GM19351 (cell line): ENCODE measurements around the gene KRT39.

Experiments
- ATAC-seq: cut with Tn5 transposase; IDR thresholded peaks from one replicate; pipeline ENCODE4 v1.9.1; 2021; ENCODE audit warnings: mild to moderate bottlenecking, moderate library complexity; ENCODE audit not compliant: unreplicated experiment

KRT39 gene

DNA sequence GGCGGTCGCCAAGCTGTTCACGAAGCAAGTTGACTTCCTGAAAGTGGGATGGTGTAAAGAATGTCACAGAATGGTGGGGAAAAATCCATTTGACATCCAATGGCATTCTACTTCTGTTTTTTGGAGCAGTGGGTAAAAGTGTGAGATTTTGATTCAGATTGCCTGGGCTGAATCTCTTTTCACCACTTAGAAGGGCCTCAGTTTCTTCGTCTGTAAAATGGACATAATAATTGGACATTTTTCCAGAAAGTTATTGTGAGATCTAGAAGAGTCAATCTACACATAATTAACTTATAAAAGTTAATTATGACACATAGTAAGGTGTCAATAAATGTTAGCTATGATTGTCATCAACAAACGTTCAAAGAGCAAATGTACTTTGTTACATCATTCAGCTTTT, 14.4 kb upstream of the KRT39 start:
- ATAC-seq, result no peak

DNA sequence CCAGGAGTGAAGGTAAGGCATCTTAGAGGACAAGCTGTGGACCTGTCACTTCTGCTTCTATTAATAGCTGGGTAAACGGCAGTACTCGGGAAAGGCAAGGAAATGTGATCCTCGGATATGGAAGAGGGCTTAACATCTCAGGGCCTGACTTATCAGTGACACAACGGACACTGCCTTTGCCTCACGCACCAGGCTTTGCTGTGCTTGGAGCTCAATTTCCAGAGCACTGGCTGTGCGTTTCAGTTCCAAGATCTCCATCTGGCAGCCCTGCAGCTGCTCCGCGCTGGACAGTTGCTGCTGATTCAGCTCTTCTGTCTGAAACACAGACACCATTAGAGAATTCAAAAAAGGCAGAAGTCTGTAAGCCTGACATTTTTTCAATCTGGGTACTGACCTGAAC, 13.8 kb upstream of the KRT39 start:
- no peak for ATAC-seq

DNA sequence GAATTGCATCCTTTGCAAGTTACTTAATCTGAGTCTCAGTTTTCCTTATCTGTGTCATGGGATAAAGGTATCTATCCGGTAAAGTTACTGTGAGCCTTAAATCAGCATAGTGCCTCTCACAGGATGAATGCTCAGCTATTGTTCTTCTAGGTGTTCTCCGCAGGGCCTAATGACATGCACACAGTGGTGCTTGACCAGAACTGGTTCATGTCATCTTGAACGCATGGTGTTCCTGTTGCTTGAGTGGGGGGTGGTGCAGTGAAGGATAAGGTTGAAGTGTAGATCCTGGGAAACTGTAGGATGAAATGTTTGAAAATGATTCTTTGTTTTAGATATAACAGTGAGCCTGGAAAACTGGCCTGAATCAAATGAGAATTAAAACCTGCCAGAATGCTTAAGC, 13.4 kb upstream of the KRT39 start:
- ATAC-seq, result no peak

DNA sequence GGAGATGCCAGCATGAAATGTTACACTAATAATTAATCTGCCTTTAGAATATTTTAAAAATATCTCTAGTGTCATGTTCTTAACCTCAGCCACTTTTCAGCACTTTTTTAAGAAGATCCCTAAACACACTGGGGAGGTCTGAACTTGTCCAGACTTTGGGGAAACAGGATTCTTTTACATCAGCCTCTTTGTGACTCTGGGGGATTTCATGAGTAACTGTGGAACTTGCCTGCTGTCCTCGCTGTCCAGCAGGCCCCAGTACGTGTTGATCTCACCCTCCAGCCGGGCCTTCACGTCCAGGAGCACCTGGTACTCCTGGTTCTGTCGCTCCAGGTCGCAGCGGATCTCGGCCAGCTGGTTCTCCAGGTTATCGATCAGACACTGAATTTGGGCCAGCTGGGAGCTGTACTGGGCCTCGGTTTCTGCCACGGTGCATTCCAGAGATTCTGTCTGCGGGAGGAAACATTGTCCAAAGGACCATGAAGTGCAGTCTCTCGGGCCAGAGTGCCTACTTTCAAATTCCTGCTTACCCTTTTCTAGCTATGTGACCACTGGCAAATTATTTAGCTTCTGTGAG, 11.9 kb upstream of the KRT39 start:
- ATAC-seq, result no peak

DNA sequence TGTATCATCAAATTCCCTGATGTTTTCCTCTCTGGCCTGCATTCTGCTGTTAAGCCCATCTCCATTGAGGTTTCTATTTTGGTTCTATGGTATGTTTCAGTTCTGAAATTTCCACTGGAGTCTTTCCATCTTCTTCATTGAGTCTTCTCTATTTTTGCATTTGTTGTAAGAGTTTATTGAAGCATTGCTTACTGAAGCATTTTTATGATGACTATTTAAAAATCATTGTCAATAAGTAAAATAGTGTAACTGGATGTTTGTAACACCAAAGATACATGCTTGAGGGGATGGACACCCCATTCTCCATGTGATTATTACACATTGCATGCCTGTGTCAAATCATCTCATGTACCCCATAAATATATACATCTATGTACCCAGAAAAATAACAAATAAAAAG, 8.8 kb upstream of the KRT39 start:
- no peak for ATAC-seq

DNA sequence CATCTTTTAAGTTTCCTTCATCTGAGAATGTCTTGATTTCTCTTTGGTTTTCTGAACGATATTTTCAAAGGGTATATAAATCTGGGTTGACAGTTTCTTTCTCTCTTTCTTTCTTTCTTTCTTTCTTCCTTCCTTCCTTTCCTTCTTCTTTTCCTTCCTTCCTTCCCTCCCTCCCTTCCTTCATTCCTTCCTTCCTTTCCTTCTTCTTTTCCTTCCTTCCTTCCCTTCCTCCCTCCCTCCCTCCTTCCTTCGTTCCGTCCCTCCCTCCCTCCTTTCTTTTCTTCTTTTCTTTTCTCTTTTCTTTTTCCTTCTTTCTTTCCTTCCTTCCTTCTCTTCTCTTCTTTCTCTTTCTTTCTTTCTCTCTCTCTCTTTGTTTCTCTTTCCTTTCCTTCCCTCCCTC, 7.6 kb upstream of the KRT39 start:
- ATAC-seq, result no peak

DNA sequence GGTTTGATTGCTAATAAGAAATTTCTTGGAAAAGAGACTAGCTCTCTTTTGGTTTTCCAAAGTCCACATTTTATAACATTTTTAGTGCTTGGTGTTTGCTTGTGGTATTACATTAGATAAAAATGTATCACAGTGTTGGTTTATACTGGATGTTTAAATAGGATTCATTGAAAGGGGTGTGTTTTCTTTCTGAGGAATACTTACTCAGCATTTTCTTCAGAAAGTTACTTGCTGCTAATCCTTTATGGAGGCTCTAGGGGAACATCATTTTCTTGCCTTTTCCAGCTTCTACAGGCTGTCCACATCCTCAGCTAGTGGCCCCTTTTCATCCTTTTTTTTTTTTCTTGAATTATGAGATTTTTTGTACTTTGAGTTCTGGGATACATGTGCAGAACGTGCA, 834 bp upstream of the KRT39 start:
- ATAC-seq, result no peak

DNA sequence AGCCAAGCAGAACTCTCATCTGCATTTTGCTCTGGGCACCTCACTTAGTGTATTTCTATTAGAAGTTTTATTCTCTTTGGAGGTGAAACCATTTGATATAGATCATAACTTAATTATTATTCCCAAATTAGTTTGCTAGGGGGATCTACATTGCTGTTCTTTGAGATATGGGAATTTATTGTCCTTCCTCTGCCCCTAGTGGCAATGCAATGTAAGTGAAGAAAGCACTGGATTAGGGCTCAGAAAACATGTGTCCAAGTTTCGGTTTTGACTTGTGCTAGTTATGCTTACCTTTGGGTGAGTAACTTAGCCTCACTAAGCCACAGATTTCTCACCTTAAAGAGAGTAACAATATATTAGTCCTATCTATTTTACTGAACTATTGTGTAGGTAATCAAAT, 2.9 kb downstream of the KRT39 start:
- ATAC-seq, result no peak

DNA sequence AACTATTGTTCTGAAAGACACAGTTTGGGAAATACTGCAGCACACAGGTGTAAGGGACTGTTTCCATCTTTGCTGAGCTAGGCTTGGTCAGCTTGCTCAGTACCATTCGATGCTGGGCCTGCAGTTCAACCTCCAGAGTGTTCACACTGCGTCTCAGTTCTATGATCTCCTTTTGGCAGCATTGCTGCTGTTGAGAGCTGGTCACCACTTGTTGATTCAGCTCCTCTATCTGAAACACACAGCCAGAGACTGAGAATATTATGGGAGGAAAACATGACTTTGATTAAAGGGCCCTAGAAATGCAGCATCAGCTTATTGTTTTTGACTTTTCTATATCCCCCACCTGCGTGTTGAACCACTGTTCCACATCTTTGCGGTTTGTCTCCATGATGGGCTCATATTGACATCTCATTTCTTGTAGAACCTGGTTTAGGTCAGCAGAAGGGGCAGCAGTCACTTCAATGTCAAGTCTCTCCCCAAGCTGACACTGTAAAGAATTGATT, 4.6 kb downstream of the KRT39 start:
- no peak for ATAC-seq

DNA sequence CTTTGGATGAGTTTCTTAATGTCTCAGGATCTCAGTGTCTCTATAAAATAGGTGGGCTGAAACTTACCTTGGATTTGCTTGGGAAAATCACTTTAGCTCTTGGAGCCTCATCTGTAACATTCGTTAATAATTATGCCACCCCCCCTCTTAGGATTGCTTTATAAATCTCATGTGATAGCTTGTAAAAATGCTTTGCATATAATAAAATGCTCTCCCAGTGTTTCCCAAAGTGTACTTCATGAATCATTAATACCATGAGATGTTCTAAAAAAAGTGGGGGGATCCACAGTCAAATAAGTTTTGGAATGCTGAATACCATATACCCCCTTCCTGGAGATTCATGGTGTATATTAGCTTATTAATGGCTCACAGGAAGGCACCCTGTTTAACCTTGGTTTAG, 5.2 kb downstream of the KRT39 start:
- ATAC-seq, result no peak

DNA sequence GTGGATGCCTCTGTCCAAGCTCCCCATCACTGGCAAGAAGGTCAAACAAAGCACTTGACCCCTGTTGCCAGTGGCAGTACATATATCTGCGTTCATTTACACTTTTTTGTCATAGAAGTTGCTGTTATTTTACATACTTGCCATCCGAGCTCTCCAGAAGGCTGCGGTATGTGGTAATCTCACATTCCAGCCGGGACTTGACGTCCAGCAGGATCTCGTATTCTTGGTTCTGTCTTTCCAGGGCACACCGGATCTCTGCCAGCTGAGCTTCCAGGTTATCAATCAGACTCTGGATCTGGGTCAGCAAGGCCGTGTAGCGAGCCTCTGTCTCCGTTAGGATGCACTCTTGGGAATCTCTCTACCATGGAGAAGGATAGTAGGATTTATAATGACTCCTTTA, 6.6 kb downstream of the KRT39 start:
- ATAC-seq, result no peak

DNA sequence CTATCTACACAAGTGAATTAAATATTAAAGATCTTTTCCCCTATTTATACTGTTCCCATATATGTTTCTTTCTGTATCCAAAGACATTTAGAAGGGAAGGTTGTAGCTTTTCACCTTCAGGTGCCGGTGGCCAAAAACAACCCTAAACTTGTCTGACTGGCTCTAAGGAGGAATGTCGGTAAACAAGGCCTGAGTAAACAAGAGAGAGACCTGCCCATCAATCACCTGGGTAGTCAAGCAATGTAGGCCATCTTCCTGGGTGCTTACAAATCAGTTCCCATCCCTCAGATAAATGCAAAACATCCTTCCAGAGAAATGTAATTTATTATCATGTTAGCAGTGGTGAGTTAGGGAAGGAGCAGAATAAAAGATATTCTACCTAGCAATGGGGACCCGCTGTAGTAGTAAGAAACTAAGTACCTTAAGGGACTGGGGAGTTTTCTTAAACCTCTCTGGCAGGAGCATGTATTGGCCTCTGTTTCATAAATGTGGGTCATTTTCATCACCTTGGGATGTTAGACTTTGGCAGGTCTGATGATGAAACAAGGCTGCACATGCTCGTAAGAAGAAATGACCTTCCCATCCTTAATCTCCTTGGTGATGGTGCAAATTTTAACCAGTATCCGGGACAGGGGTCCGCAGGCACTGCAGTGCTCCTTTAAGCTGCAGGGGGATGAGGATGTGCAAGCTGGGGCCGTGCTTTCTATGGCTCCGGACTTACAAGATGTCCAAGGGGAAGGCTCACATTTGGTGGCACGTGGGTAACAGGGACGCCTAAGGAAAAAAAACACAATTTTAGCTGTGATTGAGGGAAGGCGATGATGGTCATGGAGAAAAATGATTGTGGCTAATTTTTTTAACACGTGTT, 8.4 kb downstream of the KRT39 start:
- no peak for ATAC-seq

DNA sequence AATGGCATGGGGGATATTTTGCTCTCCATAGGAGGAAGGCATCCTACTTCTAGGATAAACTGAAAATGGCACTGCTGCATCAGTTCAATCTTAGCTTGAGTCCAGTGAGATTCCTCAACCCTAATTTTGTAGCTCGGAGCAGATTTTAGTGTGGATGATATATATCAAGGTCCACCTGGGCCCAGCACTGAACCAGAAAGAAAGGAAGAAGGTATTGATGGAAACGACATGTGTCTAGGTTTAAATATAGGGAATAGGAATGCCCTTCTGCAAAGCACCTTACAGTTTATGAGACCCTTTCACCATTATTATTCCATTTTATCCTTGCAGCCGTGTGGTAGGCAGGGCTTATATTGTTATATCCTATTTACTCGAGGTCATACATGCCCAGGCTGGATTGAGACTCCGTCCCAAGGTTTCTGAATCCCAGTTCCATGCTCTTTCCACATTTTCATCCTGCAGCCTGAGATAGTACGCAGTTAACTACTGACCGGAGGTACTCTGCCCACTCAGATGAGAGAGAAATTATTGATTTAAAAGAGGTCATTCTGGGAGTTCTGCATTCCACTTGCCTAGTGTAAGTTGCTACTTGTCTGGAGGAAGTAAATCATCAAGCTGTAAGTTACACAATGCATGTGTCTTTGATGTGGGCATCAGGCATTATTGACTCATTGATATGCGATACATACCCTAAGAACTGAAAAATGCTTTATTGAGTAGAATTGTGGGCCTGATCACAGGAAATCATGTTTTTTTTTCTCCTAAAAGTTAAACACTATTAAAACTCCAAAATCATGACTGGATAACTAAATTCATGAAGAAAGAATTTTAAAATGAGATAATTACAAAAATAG, 10.1 kb downstream of the KRT39 start:
- no peak for ATAC-seq

DNA sequence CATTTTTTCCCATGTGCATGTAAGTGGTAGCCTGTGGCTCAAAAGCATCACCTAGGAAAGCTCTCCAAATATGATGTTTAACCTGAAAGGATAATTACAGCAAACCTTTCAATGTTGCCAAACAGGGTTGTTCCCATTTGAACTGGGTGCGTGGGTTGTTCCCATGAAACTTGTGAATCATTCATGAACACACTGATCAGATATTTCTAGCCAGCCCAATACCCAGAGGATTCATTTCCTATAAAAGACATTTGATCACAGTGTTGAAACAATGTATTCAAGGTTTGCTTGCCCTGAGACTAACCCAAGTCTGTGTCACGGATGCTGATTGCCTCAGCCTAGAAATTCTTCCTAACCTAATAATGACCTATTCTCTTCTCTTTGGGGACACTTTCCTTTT, 12.9 kb downstream of the KRT39 start:
- no peak for ATAC-seq

DNA sequence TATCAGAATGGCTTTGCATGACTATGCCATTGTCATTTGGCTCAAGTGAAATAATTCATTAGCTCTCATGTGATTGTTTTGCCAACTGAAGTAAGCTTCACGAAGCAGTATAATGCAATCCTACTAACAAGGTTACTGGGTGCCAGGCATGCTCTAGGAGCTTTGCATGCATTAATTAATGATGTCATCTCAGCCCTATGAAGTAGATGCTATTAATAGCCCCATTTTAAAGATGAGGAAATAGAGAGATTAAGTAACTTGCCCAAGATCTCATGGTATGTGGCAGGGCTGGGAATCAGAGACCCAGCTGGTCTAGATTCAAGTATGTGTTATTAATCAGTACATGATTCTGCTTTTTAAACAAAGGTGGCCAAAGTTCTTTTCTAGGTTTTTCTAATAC, 14.1 kb downstream of the KRT39 start:
- no peak for ATAC-seq

DNA sequence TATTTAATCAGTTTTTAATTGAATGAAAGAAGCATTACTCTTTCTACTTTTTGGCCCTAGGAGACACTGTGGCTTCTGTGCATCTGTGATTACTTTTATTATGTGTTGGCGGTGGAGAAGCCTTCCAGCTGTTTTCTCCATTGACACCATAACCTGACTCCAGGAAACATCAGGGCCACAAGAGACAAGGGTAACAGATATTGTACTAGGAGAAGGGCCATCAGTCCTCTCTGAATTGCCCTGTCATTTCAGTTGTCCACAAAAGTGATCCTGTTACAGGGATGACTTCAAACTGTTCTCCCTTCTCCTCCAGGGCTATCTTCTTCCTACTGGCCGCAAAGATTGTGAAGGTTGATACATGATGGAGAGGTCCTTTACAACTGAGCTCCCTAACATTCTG, 14.6 kb downstream of the KRT39 start:
- ATAC-seq, result no peak

DNA sequence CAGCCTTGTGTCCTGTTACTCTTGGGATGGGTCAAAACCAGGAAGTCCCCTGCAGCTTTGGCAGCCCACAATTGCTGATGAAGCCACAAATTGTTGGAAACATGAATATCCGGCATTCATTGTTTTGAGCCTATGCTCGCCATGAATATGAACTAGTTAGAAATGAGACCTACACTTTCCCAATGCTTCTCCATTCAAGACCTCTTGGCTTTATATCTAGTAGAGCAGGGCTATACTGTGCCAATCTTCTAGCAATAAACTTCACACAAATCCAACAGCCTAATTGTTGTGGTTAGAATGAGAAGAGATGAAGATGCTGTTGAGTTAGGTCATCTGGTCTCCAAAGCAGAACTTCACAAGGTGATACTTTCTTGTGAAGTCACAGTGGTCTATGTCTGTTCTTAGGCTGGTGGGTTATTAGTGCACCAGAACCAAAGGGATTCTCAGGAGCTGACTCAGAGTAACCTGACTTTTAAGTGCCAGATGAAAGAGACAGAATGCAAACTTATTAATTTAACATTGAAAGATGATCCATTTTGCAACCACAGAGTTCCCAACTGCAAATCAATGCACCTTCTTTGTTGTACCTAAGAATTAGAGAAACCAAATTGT, 15.6 kb downstream of the KRT39 start:
- ATAC-seq, result no peak

DNA sequence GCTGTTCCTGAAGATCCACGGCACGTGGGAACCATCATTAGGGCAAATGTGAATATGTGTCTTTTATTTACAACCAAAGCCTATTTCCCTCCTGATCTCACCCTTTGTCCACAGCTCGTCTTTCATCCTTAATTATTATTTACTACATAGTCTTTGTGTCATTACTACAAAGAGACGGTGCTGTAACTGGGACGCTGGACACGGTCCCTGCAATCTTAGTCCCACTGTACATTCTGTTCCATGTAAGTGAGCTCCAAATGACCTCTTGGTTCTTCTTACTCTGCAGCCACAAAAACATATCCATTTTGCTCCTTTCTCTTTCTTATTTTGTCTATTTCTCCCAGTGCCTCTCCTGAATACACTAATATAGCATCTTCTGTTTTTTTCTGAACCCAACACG, 16.6 kb downstream of the KRT39 start:
- no peak for ATAC-seq

DNA sequence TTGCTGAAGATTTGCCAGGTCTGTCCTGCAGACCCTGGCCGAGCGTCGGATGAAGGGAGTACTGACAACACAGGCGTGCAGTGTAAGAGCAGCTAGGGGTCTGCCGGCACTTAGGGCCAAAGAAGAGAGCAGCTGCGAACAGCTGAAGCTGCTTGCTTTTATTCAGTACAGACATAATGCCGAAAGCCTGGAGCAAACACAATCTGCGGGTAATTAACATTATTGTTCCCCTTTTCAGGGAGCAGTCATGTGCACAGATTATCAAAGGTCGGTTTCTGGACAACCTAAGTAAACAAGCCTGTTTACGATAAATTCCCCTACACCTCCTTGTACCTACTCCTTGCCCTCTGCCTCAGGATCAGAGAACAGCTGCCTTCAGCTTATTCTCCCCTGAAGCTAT, 17.3 kb downstream of the KRT39 start:
- no peak for ATAC-seq

DNA sequence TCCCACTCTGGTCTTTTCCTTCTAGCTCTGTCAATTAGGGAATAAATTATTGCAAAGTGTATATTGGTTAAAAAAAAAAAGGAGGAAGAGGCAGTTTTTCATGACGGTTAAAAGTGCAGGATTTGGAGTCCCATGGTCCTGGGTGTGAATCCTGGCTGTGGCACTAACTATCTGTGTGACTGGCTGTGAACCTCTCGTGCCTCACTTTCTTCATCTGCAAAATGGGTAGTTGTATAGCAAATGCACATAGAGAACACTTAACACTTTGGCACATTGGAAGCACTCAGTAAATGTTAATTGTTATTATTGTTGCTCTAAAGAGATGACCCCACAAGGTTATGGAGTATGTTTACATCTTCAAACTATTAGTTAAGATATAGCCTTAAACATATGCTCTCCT, 18.8 kb downstream of the KRT39 start:
- ATAC-seq, result no peak

DNA sequence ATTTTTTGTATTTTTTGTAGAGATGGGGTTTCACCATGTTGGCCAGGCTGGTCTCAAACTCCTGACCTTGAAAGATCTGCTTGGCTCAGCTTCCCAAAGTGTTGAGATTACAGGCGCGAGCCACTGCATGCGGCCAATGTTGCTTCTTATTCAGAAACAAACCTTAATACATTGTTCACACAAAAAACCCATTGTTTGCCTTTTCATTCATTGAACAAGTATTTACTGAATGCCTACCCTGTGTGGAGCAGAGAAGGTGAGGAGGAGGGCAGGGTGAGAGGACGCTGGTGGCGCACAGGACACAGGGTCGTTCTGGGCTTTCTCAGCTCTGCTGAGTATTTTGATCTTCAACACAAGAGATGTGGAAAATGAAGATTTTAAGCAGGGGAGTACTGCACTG, 21.3 kb downstream of the KRT39 start:
- ATAC-seq, result no peak
